Measurements from ENCODE around the gene C4orf46.

DNA sequence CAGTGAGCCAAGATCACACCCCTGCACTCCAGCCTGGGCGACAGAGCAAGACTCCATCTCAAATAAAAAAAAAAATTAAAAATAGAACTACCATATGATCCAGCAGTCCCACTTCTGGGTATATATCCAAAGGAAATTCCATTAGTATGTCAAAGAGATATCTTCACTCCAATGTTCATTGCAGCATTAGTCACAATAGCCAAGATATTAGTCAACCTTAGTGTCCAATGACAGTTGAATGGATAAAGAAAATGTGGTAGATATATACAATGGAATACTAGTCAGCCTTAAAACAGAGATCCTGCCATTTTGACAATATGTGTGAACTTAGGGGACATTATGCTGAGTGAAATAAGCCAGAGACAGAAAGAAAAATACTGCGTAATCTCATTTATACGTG, 49.4 kb downstream of the C4orf46 start:
- TF ChIP-seq ZNF121 (tag by site-specific recombination; IDR thresholded peaks at IDR 0.05) (no peak), ZNF530 (tag by site-specific recombination; IDR thresholded peaks at IDR 0.05; ENCODE audit: low read depth) (no peak)
- TF ChIP-seq, protein P1, sequence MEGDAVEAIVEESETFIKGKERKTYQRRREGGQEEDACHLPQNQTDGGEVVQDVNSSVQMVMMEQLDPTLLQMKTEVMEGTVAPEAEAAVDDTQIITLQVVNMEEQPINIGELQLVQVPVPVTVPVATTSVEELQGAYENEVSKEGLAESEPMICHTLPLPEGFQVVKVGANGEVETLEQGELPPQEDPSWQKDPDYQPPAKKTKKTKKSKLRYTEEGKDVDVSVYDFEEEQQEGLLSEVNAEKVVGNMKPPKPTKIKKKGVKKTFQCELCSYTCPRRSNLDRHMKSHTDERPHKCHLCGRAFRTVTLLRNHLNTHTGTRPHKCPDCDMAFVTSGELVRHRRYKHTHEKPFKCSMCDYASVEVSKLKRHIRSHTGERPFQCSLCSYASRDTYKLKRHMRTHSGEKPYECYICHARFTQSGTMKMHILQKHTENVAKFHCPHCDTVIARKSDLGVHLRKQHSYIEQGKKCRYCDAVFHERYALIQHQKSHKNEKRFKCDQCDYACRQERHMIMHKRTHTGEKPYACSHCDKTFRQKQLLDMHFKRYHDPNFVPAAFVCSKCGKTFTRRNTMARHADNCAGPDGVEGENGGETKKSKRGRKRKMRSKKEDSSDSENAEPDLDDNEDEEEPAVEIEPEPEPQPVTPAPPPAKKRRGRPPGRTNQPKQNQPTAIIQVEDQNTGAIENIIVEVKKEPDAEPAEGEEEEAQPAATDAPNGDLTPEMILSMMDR (tag by site-specific recombination; IDR thresholded peaks at IDR 0.05): no peak
- TF ChIP-seq, protein P2, sequence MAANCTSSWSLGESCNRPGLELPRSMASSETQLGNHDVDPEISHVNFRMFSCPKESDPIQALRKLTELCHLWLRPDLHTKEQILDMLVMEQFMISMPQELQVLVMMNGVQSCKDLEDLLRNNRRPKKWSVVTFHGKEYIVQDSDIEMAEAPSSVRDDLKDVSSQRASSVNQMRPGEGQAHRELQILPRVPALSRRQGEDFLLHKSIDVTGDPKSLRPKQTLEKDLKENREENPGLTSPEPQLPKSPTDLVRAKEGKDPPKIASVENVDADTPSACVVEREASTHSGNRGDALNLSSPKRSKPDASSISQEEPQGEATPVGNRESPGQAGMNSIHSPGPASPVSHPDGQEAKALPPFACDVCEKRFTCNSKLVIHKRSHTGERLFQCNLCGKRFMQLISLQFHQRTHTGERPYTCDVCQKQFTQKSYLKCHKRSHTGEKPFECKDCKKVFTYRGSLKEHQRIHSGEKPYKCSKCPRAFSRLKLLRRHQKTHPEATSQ (tag by site-specific recombination; IDR thresholded peaks at IDR 0.05): no peak

All from HEK293 (cell line).